ENCODE data around the gene RTN4RL2.

GRCh38 chr11:57446055-57446454 lies 14.3 kb upstream of the RTN4RL2 start:
- no peak for TF ChIP-seq CTCF (IDR thresholded peaks at IDR 0.05; ENCODE audit: insufficient read depth, low read length, poor library complexity, severe bottlenecking)
- no peak for TF ChIP-seq EZH2phosphoT487 (conservative IDR thresholded peaks at IDR 0.05; ENCODE audit: low read length)

Measured in SU-DHL-6 (cell line).